Transverse colon (tissue), 3 donors: ENCODE measurements around the gene PCED1A.

ENCODE experiments used
- CTCF ChIP-seq, 5 experiments: fragments of 200-600 bp in 3 of 5; fragments of 450-650 bp in 2 of 5; sonication (generic) in 3 of 5; IDR thresholded peaks; 1 replicate in 2 of 5; 2 replicates in 3 of 5; pipeline ENCODE4 v1.5.1; 2016 to 2017; ENCODE audit warnings: antibody characterized with exemption in 5 of 5, inconsistent platforms in 3 of 5, mild to moderate bottlenecking in 2 of 5, moderate library complexity in 1 of 5
- EP300 ChIP-seq: sonication (generic); formaldehyde crosslinking; IDR thresholded peaks from one replicate; pipeline ENCODE4 v1.6.1; 2017; ENCODE audit warnings: antibody characterized with exemption, low read depth

DNA sequence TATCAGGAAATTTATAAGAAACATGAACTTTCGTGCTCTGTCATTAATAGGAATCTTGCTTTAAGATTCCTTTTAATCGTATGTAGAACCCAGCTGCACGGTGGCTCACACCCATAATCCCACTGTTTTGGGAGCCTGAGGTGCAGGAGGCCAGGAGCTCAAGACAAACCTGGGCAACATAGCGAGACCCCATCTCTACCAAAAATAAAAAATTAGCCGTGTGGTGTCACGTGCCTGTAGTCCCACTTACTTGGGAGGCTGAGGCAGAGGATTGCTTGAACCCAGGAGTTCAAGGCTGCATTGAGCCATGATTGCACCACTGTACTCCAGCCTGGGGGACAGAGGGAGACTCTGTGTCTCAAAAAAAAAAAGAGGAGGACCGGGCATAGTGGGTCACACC lies 40.2 kb upstream of the PCED1A start:
- TF ChIP-seq CTCF (IDR thresholded peaks at IDR 0.05) (no peak), EP300 (no peak)
